GM18505 (cell line): ENCODE data around the gene GPC2.
"Not testable (repeated sequence)": the region's sequence is repeated elsewhere in the genome, so short reads cannot be mapped to it uniquely, and the experiment has no call there.

Experiments
- ATAC-seq: cut with Tn5 transposase; IDR thresholded peaks from one replicate; pipeline ENCODE4 v1.9.1; 2021; ENCODE audit not compliant: unreplicated experiment
- POLR2A ChIP-seq: IDR thresholded peaks from 4 replicates; pipeline ENCODE4 v1.6.1; 2011; ENCODE audit warnings: borderline replicate concordance; ENCODE audit not compliant: insufficient read depth, insufficient read length; ENCODE audit errors: extremely low read depth

GPC2 gene

GRCh38 chr7:100157334-100158228 lies 19.6 kb downstream of the GPC2 start:
- no peak for TF ChIP-seq POLR2A
- no peak for ATAC-seq

- ATAC-seq = no peak
- TF ChIP-seq POLR2A = no peak
Observed at GRCh38 chr7:100157069-100157333, 20.2 kb downstream of the GPC2 start.

- TF ChIP-seq POLR2A = no peak
- no peak for ATAC-seq
Observed at GRCh38 chr7:100156331-100157068, 20.7 kb downstream of the GPC2 start.

GRCh38 chr7:100155553-100156317 lies 21.4 kb downstream of the GPC2 start:
- no peak for TF ChIP-seq POLR2A
- no peak for ATAC-seq

- TF ChIP-seq POLR2A = peak; percentile 11
- ATAC-seq = no peak
Observed at GRCh38 chr7:100154651-100155491, 22.3 kb downstream of the GPC2 start.

- no peak for ATAC-seq
- TF ChIP-seq POLR2A = no peak
Observed at GRCh38 chr7:100153708-100154535, 23.3 kb downstream of the GPC2 start.

- ATAC-seq = no peak
- no peak for TF ChIP-seq POLR2A
Observed at GRCh38 chr7:100152937-100153666, 24.1 kb downstream of the GPC2 start.

- no peak for ATAC-seq
Observed at GRCh38 chr7:100152404-100152803, 24.8 kb downstream of the GPC2 start.

GRCh38 chr7:100148559-100149328 lies 28.4 kb downstream of the GPC2 start, which contains the start of gene LAMTOR4:
Gene LAMTOR4, plus strand, starts transcription at chr7:100148918. Its CDS starts 55 bp downstream, at chr7:100148973.
- peak; percentile 93 for TF ChIP-seq POLR2A
- peak; percentile 95 for ATAC-seq

More at GRCh38 chr7:100152404-100152803, 24.8 kb downstream of the GPC2 start:
- TF ChIP-seq POLR2A = no peak

GRCh38 chr7:100148225-100148558 lies 29.0 kb downstream of the GPC2 start:
- no peak for TF ChIP-seq POLR2A
- no peak for ATAC-seq

- no peak for ATAC-seq
- no peak for TF ChIP-seq POLR2A
Observed at GRCh38 chr7:100147278-100147677, 29.9 kb downstream of the GPC2 start.

- ATAC-seq = not testable (repeated sequence)
Observed at GRCh38 chr7:100146350-100146749, 30.8 kb downstream of the GPC2 start.
